MCF 10A (cell line): ENCODE data around the gene MAPK13. TPM values are rescaled to one million over a fixed set of nuclear protein-coding genes. Genes with fewer than 3 reads are reported as not detected.

ENCODE experiments used
- BruUV-seq: library from RNA; stranded (reverse); fragments of 400-500 nt; replicated peaks from 2 replicates; lab custom pipeline; 2021; lab: Mats Ljungman, UMichigan
- CTCF ChIA-PET: fragments of 300-600 bp; sonication (Branson Sonifier 250); formaldehyde crosslinking; extraction: SDS; loops from one replicate; lab custom pipeline; 2021; ENCODE audit warnings: antibody characterized with exemption, inconsistent platforms; lab: Yijun Ruan, JAX
- POLR2A ChIA-PET: fragments of 300-600, 350-650 bp; sonication (Branson Sonifier 250); formaldehyde crosslinking; extraction: SDS; loops from one replicate; lab custom pipeline; 2020; ENCODE audit warnings: antibody characterized with exemption, inconsistent platforms; lab: Yijun Ruan, JAX
- DNase-seq: peaks from one replicate; pipeline ENCODE4 v3.0.0-alpha.2; 2018; ENCODE audit not compliant: unreplicated experiment
- H3K27ac Mint-ChIP-seq: one replicate; pipeline ENCODE4 v1.8.0; 2022; ENCODE audit warnings: mild to moderate bottlenecking, low read depth, mixed read lengths; ENCODE audit not compliant: unreplicated experiment
- H3K27me3 Mint-ChIP-seq: one replicate; pipeline ENCODE4 v1.8.0; 2022; ENCODE audit warnings: mixed read lengths; ENCODE audit not compliant: insufficient read depth, unreplicated experiment
- H3K36me3 Mint-ChIP-seq: one replicate; pipeline ENCODE4 v1.8.0; 2022; ENCODE audit warnings: mild to moderate bottlenecking, moderate library complexity, mixed read lengths; ENCODE audit not compliant: insufficient read depth, unreplicated experiment
- H3K4me1 Mint-ChIP-seq: one replicate; pipeline ENCODE4 v1.8.0; 2022; ENCODE audit warnings: mixed read lengths; ENCODE audit not compliant: insufficient read depth, unreplicated experiment
- H3K4me3 Mint-ChIP-seq: one replicate; pipeline ENCODE4 v1.8.0; 2022; ENCODE audit warnings: mild to moderate bottlenecking, moderate library complexity, mixed read lengths; ENCODE audit not compliant: unreplicated experiment
- H3K9me3 Mint-ChIP-seq: one replicate; pipeline ENCODE4 v1.8.0; 2022; ENCODE audit warnings: mixed read lengths; ENCODE audit not compliant: unreplicated experiment
- intact Hi-C: fragments of 100-400 bp; cut with micrococcal nuclease; formaldehyde crosslinking; loops from 2 replicates; pipeline ENCODE4 v1.14.1; 2022
- total RNA-seq: library from RNA; stranded (reverse); gene quantifications from 2 replicates; pipeline ENCODE4 v1.2.3, GENCODE V29; 2022
- TF ChIP-seq, protein P1 (sequence below): fragments of 200-600 bp; IDR thresholded peaks from one replicate; pipeline ENCODE4 v1.8.0; 2022; ENCODE audit warnings: antibody characterized with exemption, mild to moderate bottlenecking; ENCODE audit not compliant: unreplicated experiment

Gene MAPK13
- total RNA-seq, 1 experiment from 2014 or later = 5.5 TPM

DNA sequence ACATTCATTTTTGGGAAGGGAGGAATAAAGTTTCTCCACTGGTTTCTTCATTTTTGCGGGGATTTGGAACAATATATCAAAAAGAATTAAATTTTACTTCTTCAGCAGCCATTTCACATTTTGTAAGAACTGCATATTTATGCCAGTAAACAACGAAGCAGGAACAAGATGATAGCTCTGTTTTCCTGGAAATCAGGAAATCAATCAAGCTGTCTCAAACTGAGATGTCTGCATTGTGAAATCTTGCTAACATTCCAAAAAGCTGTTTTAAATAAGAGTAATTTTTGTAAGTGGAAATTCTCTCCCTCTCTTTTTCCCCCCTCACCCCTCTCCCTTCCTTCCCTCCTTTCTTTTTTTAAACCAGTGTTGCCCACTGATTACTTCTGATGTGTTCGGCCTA lies 20.0 kb downstream of the MAPK13 start:
- no peaks in the 10 kb centered on the region for H3K4me1 Mint-ChIP-seq
- TF ChIP-seq, protein P1, sequence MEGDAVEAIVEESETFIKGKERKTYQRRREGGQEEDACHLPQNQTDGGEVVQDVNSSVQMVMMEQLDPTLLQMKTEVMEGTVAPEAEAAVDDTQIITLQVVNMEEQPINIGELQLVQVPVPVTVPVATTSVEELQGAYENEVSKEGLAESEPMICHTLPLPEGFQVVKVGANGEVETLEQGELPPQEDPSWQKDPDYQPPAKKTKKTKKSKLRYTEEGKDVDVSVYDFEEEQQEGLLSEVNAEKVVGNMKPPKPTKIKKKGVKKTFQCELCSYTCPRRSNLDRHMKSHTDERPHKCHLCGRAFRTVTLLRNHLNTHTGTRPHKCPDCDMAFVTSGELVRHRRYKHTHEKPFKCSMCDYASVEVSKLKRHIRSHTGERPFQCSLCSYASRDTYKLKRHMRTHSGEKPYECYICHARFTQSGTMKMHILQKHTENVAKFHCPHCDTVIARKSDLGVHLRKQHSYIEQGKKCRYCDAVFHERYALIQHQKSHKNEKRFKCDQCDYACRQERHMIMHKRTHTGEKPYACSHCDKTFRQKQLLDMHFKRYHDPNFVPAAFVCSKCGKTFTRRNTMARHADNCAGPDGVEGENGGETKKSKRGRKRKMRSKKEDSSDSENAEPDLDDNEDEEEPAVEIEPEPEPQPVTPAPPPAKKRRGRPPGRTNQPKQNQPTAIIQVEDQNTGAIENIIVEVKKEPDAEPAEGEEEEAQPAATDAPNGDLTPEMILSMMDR = no peak
- no peak overlapping the region for H3K27ac Mint-ChIP-seq
- ChIA-PET CTCF (interaction anchor here (0.7 kb wide), 1 partner anchor 384 kb away, joined by 4 read pairs; no protein-coding TSS in a partner anchor), POLR2A (interaction anchor here (1.0 kb wide), 1 partner anchor 29 kb away, joined by 3 read pairs; no protein-coding TSS in a partner anchor)
- H3K36me3 Mint-ChIP-seq = peaks cover 5% of the 10 kb centered on the region
- BruUV-seq = no TSS peak
- no peak overlapping the region for H3K4me3 Mint-ChIP-seq
- intact Hi-C loops = no loop called here
- H3K9me3 Mint-ChIP-seq = peaks cover 19% of the 10 kb centered on the region
- H3K27me3 Mint-ChIP-seq = peaks cover 14% of the 10 kb centered on the region
- no peak for DNase-seq

DNA sequence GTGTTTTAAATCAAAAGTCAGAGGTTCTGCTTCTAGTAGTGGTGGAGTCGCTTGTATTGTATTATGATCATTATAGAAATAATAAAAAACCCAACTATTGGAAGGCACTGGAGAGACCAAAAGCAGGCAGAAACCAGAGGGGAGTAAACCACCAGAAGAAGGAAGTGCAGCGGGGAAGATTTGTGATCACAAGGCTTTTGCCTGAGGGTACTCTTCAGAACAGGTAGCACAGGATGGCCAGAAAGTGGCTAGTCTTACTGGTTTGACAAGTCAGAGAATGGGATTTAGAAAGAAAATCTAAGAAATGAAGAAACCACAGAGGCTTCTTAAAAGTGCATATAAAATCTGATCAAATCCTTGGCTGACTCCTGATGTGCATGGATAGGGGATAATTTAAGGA lies 24.0 kb downstream of the MAPK13 start:
- Mint-ChIP-seq H3K4me3 (no peak overlapping the region), H3K36me3 (peaks cover 5% of the 10 kb centered on the region), H3K27ac (no peak overlapping the region), H3K9me3 (peaks cover 11% of the 10 kb centered on the region), H3K27me3 (peaks cover 6% of the 10 kb centered on the region), H3K4me1 (no peaks in the 10 kb centered on the region)
- DNase-seq = no peak
- intact Hi-C loops = no loop called here
- ChIA-PET CTCF (no interaction called here), POLR2A (no interaction called here)
- TF ChIP-seq, protein P1 = no peak
- BruUV-seq = no TSS peak

DNA sequence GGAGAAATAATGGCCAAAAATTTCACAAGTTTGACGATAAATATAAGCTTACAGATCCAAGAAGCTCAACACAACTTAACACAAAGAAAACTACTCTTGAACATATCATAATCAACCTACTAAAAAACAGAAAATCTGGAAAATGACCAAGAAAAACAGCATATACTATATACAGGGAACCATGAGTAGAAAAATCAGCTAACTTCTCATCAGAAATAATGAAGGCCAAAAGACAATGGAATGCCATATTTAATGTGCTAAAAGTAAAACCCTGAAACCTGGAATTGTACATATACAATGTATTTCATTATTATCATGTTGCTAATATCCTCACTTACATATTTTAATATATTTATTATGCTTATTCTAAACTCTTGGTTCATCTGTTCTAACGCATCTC lies 25.3 kb downstream of the MAPK13 start:
- Mint-ChIP-seq H3K36me3 (peaks cover 5% of the 10 kb centered on the region), H3K4me1 (no peaks in the 10 kb centered on the region), H3K27ac (no peak overlapping the region), H3K4me3 (no peak overlapping the region), H3K9me3 (peaks cover 11% of the 10 kb centered on the region), H3K27me3 (peaks cover 6% of the 10 kb centered on the region)
- TF ChIP-seq, protein P1 = no peak
- DNase-seq = no peak
- no TSS peak for BruUV-seq
- intact Hi-C loops = no loop called here
- POLR2A ChIA-PET = no interaction called here
- CTCF ChIA-PET = interaction anchor here (0.7 kb wide), 1 partner anchor 234 kb away, joined by 3 read pairs; no protein-coding TSS in a partner anchor

DNA sequence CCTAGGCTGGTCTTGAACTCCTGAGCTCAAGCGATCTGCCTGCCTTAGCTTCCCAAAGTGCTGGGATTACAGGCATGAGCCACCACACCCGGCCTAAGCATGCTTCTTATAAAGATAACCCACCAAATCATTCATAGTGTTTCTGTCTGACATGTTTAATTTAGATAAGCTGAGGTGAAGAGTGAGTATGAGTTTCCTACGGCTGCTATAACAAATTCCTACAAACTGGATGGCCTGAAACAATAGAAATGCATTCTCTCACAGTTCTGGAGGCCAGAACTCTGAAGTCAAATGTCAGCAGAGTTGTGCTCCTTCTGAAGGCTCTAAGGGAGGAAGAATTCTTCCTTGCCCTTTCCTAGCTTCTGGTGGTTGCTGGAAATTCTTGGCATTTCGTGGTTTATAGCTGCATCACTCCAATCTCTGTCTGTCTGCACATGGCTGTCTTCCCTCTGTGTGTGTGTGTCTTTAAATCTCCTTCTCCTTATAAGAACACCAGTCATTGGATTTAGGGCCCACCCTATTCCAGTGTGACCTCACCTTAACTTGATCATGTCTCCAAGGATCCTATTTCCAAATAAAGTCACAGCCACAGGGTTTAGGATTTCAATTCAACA lies 29.9 kb downstream of the MAPK13 start:
- no peak for DNase-seq
- H3K27ac Mint-ChIP-seq = no peak overlapping the region
- no peaks in the 10 kb centered on the region for H3K27me3 Mint-ChIP-seq
- no peaks in the 10 kb centered on the region for H3K4me1 Mint-ChIP-seq
- ChIA-PET POLR2A (no interaction called here), CTCF (interaction anchor here (0.7 to 1.3 kb wide), 2 partner anchors 12 to 65 kb away, joined by 3 to 4 read pairs; no protein-coding TSS in a partner anchor)
- BruUV-seq = no TSS peak
- H3K9me3 Mint-ChIP-seq = peaks cover 11% of the 10 kb centered on the region
- H3K4me3 Mint-ChIP-seq = no peak overlapping the region
- intact Hi-C loops = no loop called here
- no peaks in the 10 kb centered on the region for H3K36me3 Mint-ChIP-seq
- TF ChIP-seq, protein P1 = no peak
